H1 (cell line): Measurements from ENCODE around the gene ACSF2. TPM values are rescaled to one million over a fixed set of nuclear protein-coding genes. Genes with fewer than 3 reads are reported as not detected.

Source experiments
- CTCF ChIA-PET: fragments of 300-600 bp; sonication (Branson Sonifier 250); formaldehyde crosslinking; loops from one replicate; lab custom pipeline; 2021; ENCODE audit not compliant: partially characterized antibody; lab: Charles Lee
- POLR2A ChIA-PET: fragments of 300-600 bp; sonication (Branson Sonifier 250); formaldehyde crosslinking; loops from one replicate; lab custom pipeline; 2021; ENCODE audit warnings: inconsistent platforms; ENCODE audit not compliant: partially characterized antibody; lab: Charles Lee
- DNase-seq, 2 experiments: peaks; one replicate each; pipeline versions ENCODE4 v3.0.0 to v3.0.0-alpha.2; 2010 to 2022; ENCODE audit warnings: low spot score in 2 of 2, low read depth in 1 of 2, mixed read lengths in 1 of 2
- FAIRE-seq: peaks from 2 replicates; lab custom pipeline; 2011; peaks lifted over from hg19 to GRCh38; lab: Jason Lieb, UNC
- H2AFZ ChIP-seq: 2 replicates; pipeline ENCODE4 v1.8.1; 2012; ENCODE audit warnings: low read length, inconsistent platforms
- H2AK5ac ChIP-seq: 2 replicates; pipeline ENCODE4 v1.6.1; 2013; ENCODE audit warnings: low read depth, low read length
- H2BK120ac ChIP-seq: replicated peaks from 2 replicates; pipeline ENCODE3; 2013; ENCODE audit warnings: low read depth, low read length, inconsistent platforms
- H2BK12ac ChIP-seq: 2 replicates; pipeline ENCODE4 v1.6.1; 2013; ENCODE audit warnings: low read depth, low read length
- H2BK15ac ChIP-seq: 2 replicates; pipeline ENCODE4 v1.6.1; 2013; ENCODE audit warnings: low read length
- H2BK20ac ChIP-seq: 2 replicates; pipeline ENCODE4 v1.6.1; 2013; ENCODE audit warnings: low read length
- H2BK5ac ChIP-seq: 2 replicates; pipeline ENCODE4 v1.6.1; 2013; ENCODE audit warnings: low read depth, low read length
- H3K14ac ChIP-seq: 2 replicates; pipeline ENCODE4 v1.6.1; 2013; ENCODE audit warnings: inconsistent platforms; ENCODE audit not compliant: insufficient read length
- H3K18ac ChIP-seq: 2 replicates; pipeline ENCODE4 v1.6.1; 2013; ENCODE audit warnings: low read length; ENCODE audit errors: extremely low read depth
- H3K23ac ChIP-seq: 2 replicates; pipeline ENCODE4 v1.6.1; 2013; ENCODE audit warnings: inconsistent platforms; ENCODE audit not compliant: insufficient read length
- H3K23me2 ChIP-seq: 2 replicates; pipeline ENCODE4 v1.6.1; 2013; ENCODE audit warnings: low read depth, low read length
- H3K27ac ChIP-seq: 2 replicates; pipeline ENCODE4 v1.6.1; 2011; ENCODE audit warnings: low read depth, low read length, inconsistent platforms
- H3K27me3 ChIP-seq, 4 experiments: replicated peaks in 1 of 4; 1 replicate in 1 of 4; 2 replicates in 3 of 4; pipeline versions ENCODE4 v1.6.1 to v1.8.1; 2011 to 2013; ENCODE audit warnings: low read length in 3 of 4, mild to moderate bottlenecking in 3 of 4, inconsistent platforms in 2 of 4, mixed read lengths in 2 of 4, moderate library complexity in 1 of 4; ENCODE audit not compliant: control insufficient read depth in 3 of 4, insufficient read depth in 3 of 4; ENCODE audit errors: extremely low read depth in 1 of 4
- H3K36me3 ChIP-seq, 4 experiments: 2 replicates each; pipeline versions ENCODE4 v1.6.1 to v1.8.1; 2011 to 2013; ENCODE audit warnings: mild to moderate bottlenecking in 4 of 4, low read length in 3 of 4, moderate library complexity in 2 of 4, control low read depth in 1 of 4, inconsistent platforms in 1 of 4; ENCODE audit not compliant: insufficient read depth in 4 of 4, control insufficient read depth in 2 of 4
- H3K4ac ChIP-seq: replicated peaks from 2 replicates; pipeline ENCODE3; 2013; ENCODE audit warnings: low read length, low read depth, mixed read lengths, inconsistent platforms; ENCODE audit not compliant: insufficient read length
- H3K4me1 ChIP-seq, 4 experiments: replicated peaks in 1 of 4; 1 replicate in 1 of 4; 2 replicates in 3 of 4; pipeline versions ENCODE4 v1.6.1 to v1.8.1; 2011 to 2013; ENCODE audit warnings: low read length in 3 of 4, inconsistent platforms in 2 of 4, mixed read lengths in 1 of 4; ENCODE audit not compliant: insufficient read depth in 4 of 4, control insufficient read depth in 3 of 4
- H3K4me2 ChIP-seq, 2 experiments: 2 replicates each; pipeline versions ENCODE4 v1.6.1 to v1.8.1; 2011 to 2013; ENCODE audit warnings: low read depth in 2 of 2, low read length in 2 of 2, control low read depth in 1 of 2, inconsistent platforms in 1 of 2, mild to moderate bottlenecking in 1 of 2; ENCODE audit not compliant: insufficient read depth in 1 of 2
- H3K4me3 ChIP-seq, 4 experiments: fragments of 200-600, 300-600 bp in 1 of 4; sonication (generic), shearing (Covaris generic), sonication (Bioruptor Twin) in 1 of 4; 2 replicates each; pipeline versions ENCODE4 v1.5.1 to v1.8.1; 2011 to 2016; ENCODE audit warnings: low read length in 4 of 4, low read depth in 3 of 4, control low read depth in 2 of 4, inconsistent platforms in 2 of 4, mild to moderate bottlenecking in 2 of 4, mixed read lengths in 1 of 4, moderate library complexity in 1 of 4; ENCODE audit not compliant: insufficient read depth in 2 of 4; ENCODE audit errors: extremely low read depth in 1 of 4
- H3K56ac ChIP-seq: replicated peaks from 2 replicates; pipeline ENCODE3; 2013; ENCODE audit warnings: low read depth, mild to moderate bottlenecking, mixed read lengths, low read length, inconsistent platforms; ENCODE audit not compliant: insufficient read length
- H3K79me1 ChIP-seq: 2 replicates; pipeline ENCODE4 v1.6.1; 2013; ENCODE audit warnings: low read depth, low read length, control low read depth
- H3K79me2 ChIP-seq, 2 experiments: 2 replicates each; pipeline versions ENCODE4 v1.6.1 to v1.8.1; 2012 to 2013; ENCODE audit warnings: low read length in 2 of 2, mild to moderate bottlenecking in 2 of 2, inconsistent platforms in 1 of 2; ENCODE audit not compliant: insufficient read depth in 2 of 2, control insufficient read depth in 1 of 2
- H3K9ac ChIP-seq, 4 experiments: replicated peaks in 1 of 4; 1 replicate in 1 of 4; 2 replicates in 3 of 4; pipeline versions ENCODE4 v1.6.1 to v1.8.1; 2011 to 2013; ENCODE audit warnings: low read depth in 3 of 4, low read length in 3 of 4, control low read depth in 2 of 4, mild to moderate bottlenecking in 2 of 4, moderate library complexity in 2 of 4, inconsistent platforms in 1 of 4; ENCODE audit errors: extremely low read depth in 1 of 4
- H3K9me3 ChIP-seq, 2 experiments: 2 replicates each; pipeline versions ENCODE4 v1.6.1 to v1.8.1; 2012 to 2013; ENCODE audit warnings: mild to moderate bottlenecking in 2 of 2, moderate library complexity in 2 of 2, control low read depth in 1 of 2, inconsistent platforms in 1 of 2, low read depth in 1 of 2, low read length in 1 of 2, mixed read lengths in 1 of 2; ENCODE audit not compliant: insufficient read depth in 2 of 2
- H4K20me1 ChIP-seq, 2 experiments: replicated peaks in 1 of 2; 2 replicates each; pipeline versions ENCODE3 to v1.8.1; 2011 to 2013; ENCODE audit warnings: inconsistent platforms in 2 of 2, low read length in 2 of 2, mild to moderate bottlenecking in 1 of 2; ENCODE audit not compliant: insufficient read depth in 2 of 2, control insufficient read depth in 1 of 2
- H4K5ac ChIP-seq: 2 replicates; pipeline ENCODE4 v1.6.1; 2013; ENCODE audit warnings: low read length, low read depth, mixed read lengths, inconsistent platforms; ENCODE audit not compliant: insufficient read length
- H4K8ac ChIP-seq: 2 replicates; pipeline ENCODE4 v1.8.0; 2013; ENCODE audit warnings: mild to moderate bottlenecking, moderate library complexity, low read length, inconsistent platforms; ENCODE audit not compliant: insufficient read depth; ENCODE audit errors: extremely low read depth
- H4K91ac ChIP-seq: replicated peaks from 2 replicates; pipeline ENCODE3; 2013; ENCODE audit warnings: low read length, mixed read lengths, inconsistent platforms; ENCODE audit not compliant: insufficient read length
- CREB1 ChIP-seq: IDR thresholded peaks from 2 replicates; pipeline ENCODE4 v1.6.1; 2012; ENCODE audit warnings: inconsistent platforms
- HDAC2 ChIP-seq, 2 experiments: fragments of 300-600 bp in 1 of 2; sonication (generic) in 1 of 2; IDR thresholded peaks; 2 replicates each; pipeline ENCODE4 v1.6.1; 2011 to 2012; ENCODE audit warnings: low read depth in 2 of 2, low read length in 2 of 2, mild to moderate bottlenecking in 2 of 2, moderate library complexity in 2 of 2, borderline replicate concordance in 1 of 2, inconsistent platforms in 1 of 2
- KDM4A ChIP-seq: IDR thresholded peaks from one replicate; pipeline ENCODE4 v1.7.1; 2012; ENCODE audit warnings: low read depth, mild to moderate bottlenecking, moderate library complexity, low read length, inconsistent platforms; ENCODE audit not compliant: severe bottlenecking
- KDM5A ChIP-seq: fragments of 200-600 bp; IDR thresholded peaks from 2 replicates; pipeline ENCODE4 v1.7.1; 2012; ENCODE audit warnings: mild to moderate bottlenecking, low read length, inconsistent platforms, mixed read lengths
- MAX ChIP-seq: IDR thresholded peaks from 2 replicates; pipeline ENCODE4 v1.6.1; 2012; ENCODE audit warnings: inconsistent platforms
- NANOG ChIP-seq: IDR thresholded peaks from 2 replicates; pipeline ENCODE4 v1.6.1; 2011; ENCODE audit warnings: low read length, low read depth, mild to moderate bottlenecking, inconsistent platforms; ENCODE audit not compliant: insufficient read depth, poor library complexity, severe bottlenecking
- NRF1 ChIP-seq: IDR thresholded peaks from 2 replicates; pipeline ENCODE4 v1.6.1; 2011; ENCODE audit warnings: mild to moderate bottlenecking, low read depth, low read length, improper control_type of control experiment
- POU5F1 ChIP-seq: IDR thresholded peaks from 2 replicates; pipeline ENCODE4 v1.6.1; 2011; ENCODE audit warnings: low read depth, mild to moderate bottlenecking, low read length, moderate library complexity
- RAD21 ChIP-seq, 2 experiments: IDR thresholded peaks in 1 of 2; conservative IDR thresholded peaks in 1 of 2; 2 replicates each; pipeline ENCODE4 v1.6.1; 2011; ENCODE audit warnings: low read depth in 2 of 2, low read length in 2 of 2, improper control_type of control experiment in 1 of 2, inconsistent platforms in 1 of 2, mild to moderate bottlenecking in 1 of 2, moderate library complexity in 1 of 2
- RBBP5 ChIP-seq: IDR thresholded peaks from 2 replicates; pipeline ENCODE4 v1.7.1; 2012; ENCODE audit warnings: low read depth, mild to moderate bottlenecking, inconsistent platforms, low read length, moderate library complexity, borderline replicate concordance
- SAP30 ChIP-seq: fragments of 300-600 bp; sonication (generic); IDR thresholded peaks from 2 replicates; pipeline ENCODE4 v1.7.1; 2012; ENCODE audit warnings: low read length, moderate library complexity, mild to moderate bottlenecking, inconsistent platforms; ENCODE audit not compliant: insufficient read depth, insufficient replicate concordance
- TAF7 ChIP-seq: optimal IDR thresholded peaks from 2 replicates; pipeline ENCODE3; 2011; ENCODE audit warnings: low read depth, mild to moderate bottlenecking, inconsistent platforms, low read length, moderate library complexity, borderline replicate concordance
- WGBS, 2 experiments: shearing (Covaris generic) in 1 of 2; methylation state at CpG; one replicate each; pipeline versions ENCODE4 v1.1.6 to v1.1.7; 2013 to 2015; ENCODE audit warnings: low lambda C conversion rate in 2 of 2, mixed read lengths in 2 of 2, inconsistent platforms in 1 of 2, low coverage in 1 of 2, missing lambda C conversion rate in 1 of 2; ENCODE audit not compliant: insufficient replicate concordance in 2 of 2, insufficient coverage in 1 of 2, insufficient read length in 1 of 2; ENCODE audit errors: extremely low coverage in 1 of 2, missing lambda C conversion rate in 1 of 2; 5-methylcytosine and 5-hydroxymethylcytosine counted together
- polyA plus RNA-seq, 7 experiments: library from polyadenylated mRNA; depleted of rRNA in 3 of 7; stranded (reverse) in 5 of 7; unstranded in 2 of 7; fragments of >200 nt in 5 of 7; fragments of 200-250 nt in 2 of 7; gene quantifications; 1 replicate in 5 of 7; 2 replicates in 1 of 7; 4 replicates in 1 of 7; pipeline versions ENCODE4 v1.2.1 to v1.2.3, GENCODE V29; 2011 to 2013; ENCODE audit warnings: missing spikeins in 2 of 7, mixed read lengths in 2 of 7
- total RNA-seq: library from RNA; stranded (reverse); fragmentation: NEBNext Ultra II Directional; extraction: Animal tissue kit (Norgen Biotek cat#: 25700); gene quantifications from 2 replicates; pipeline ENCODE4 v1.2.1, GENCODE V29; 2021

ACSF2 gene
- total and polyA plus RNA-seq, 2 of the 8 experiments (the other 6 are each of a cell fraction or from before 2014, with no cell fraction given), result 14.5 to 16.3 TPM

GRCh38 chr17:50481648-50482047, 55.6 kb downstream of the ACSF2 start:
- DNase-seq, result no peak
- Histone ChIP-seq H2BK120ac (no peak overlapping the region), H4K8ac (no peak overlapping the region), H2BK12ac (no peak overlapping the region), H4K91ac (no peak overlapping the region), H3K79me1 (no peaks in the 10 kb centered on the region), H3K4me3 (no peak overlapping the region), H3K27ac (no peak overlapping the region), H3K4me1 (peaks cover 0 to 6% (median 4%) of the 10 kb centered on the region in 4 experiments; a peak in 6 of 7 replicates), H3K4me2 (no peak overlapping the region), H2BK15ac (no peak overlapping the region), H2BK20ac (no peak overlapping the region), H4K5ac (no peak overlapping the region), H3K27me3 (peaks cover 0 to 2% (median under 1%) of the 10 kb centered on the region in 4 experiments; a peak in 2 of 7 replicates), H2AFZ (no peak overlapping the region), H3K9ac (no peak overlapping the region), H2BK5ac (no peak overlapping the region), H2AK5ac (no peak overlapping the region), H3K79me2 (peaks cover 0 to 3% of the 10 kb centered on the region in 2 experiments; a peak in 1 of 4 replicates), H3K23me2 (peaks cover 8% of the 10 kb centered on the region), H4K20me1 (peaks cover 0 to 2% of the 10 kb centered on the region in 2 experiments), H3K9me3 (no peaks in the 10 kb centered on the region), H3K4ac (no peak overlapping the region), H3K36me3 (peaks cover 0 to 13% (median 6%) of the 10 kb centered on the region in 4 experiments; a peak in 4 of 8 replicates), H3K56ac (no peak overlapping the region), H3K14ac (no peak overlapping the region), H3K18ac (no peak overlapping the region), H3K23ac (no peak overlapping the region)
- POLR2A ChIA-PET, result interaction anchor here (0.9 to 1.1 kb wide), 3 partner anchors 22 to 84 kb away, joined by 3 to 4 read pairs (median 3); no protein-coding TSS in a partner anchor
- WGBS, 2 experiments, result 81% methylated on average over 4 of the region's 4 CpGs; no CpG with 5 or more reads in 1 of the 2 experiments
- FAIRE-seq, result no peak
- CTCF ChIA-PET, result interaction anchor here (0.7 to 9.2 kb wide), 21 partner anchors 11 to 215 kb away, joined by 3 to 116 read pairs (median 6); partner anchors contain the start of genes EPN3, LRRC59 and SPATA20
- TF ChIP-seq SAP30 (no peak), POU5F1 (no peak), HDAC2 (IDR thresholded peaks at IDR 0.05; ENCODE audit: borderline replicate concordance in 1 of 2, low read depth in 2 of 2, low read length in 2 of 2) (no peak), RAD21 (IDR thresholded peaks at IDR 0.05 in 1 of 2, conservative IDR thresholded peaks at IDR 0.05 in 1 of 2; ENCODE audit: low read depth in 2 of 2, low read length in 2 of 2) (no peak), NANOG (no peak), TAF7 (no peak), KDM4A (no peak), CREB1 (no peak), NRF1 (no peak), KDM5A (no peak), MAX (no peak), RBBP5 (no peak)
